WI38 (cell line): ENCODE results near the gene TMEM109.

ENCODE experiments used
- H3K4me3 ChIP-seq: 2 replicates; pipeline ENCODE4 v1.5.1; 2011; ENCODE audit warnings: low read depth, mild to moderate bottlenecking, control low read depth, low read length
- TF ChIP-seq, protein P1 (sequence below): IDR thresholded peaks from 2 replicates; pipeline ENCODE4 v1.5.1; 2012; ENCODE audit warnings: low read depth, mild to moderate bottlenecking, control low read depth, low read length

The TMEM109 gene

GRCh38 chr11:60874421-60875365 is 39.3 kb upstream of the TMEM109 start:
- TF ChIP-seq, protein P1, sequence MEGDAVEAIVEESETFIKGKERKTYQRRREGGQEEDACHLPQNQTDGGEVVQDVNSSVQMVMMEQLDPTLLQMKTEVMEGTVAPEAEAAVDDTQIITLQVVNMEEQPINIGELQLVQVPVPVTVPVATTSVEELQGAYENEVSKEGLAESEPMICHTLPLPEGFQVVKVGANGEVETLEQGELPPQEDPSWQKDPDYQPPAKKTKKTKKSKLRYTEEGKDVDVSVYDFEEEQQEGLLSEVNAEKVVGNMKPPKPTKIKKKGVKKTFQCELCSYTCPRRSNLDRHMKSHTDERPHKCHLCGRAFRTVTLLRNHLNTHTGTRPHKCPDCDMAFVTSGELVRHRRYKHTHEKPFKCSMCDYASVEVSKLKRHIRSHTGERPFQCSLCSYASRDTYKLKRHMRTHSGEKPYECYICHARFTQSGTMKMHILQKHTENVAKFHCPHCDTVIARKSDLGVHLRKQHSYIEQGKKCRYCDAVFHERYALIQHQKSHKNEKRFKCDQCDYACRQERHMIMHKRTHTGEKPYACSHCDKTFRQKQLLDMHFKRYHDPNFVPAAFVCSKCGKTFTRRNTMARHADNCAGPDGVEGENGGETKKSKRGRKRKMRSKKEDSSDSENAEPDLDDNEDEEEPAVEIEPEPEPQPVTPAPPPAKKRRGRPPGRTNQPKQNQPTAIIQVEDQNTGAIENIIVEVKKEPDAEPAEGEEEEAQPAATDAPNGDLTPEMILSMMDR: no peak
- no peak overlapping the region for H3K4me3 ChIP-seq

DNA sequence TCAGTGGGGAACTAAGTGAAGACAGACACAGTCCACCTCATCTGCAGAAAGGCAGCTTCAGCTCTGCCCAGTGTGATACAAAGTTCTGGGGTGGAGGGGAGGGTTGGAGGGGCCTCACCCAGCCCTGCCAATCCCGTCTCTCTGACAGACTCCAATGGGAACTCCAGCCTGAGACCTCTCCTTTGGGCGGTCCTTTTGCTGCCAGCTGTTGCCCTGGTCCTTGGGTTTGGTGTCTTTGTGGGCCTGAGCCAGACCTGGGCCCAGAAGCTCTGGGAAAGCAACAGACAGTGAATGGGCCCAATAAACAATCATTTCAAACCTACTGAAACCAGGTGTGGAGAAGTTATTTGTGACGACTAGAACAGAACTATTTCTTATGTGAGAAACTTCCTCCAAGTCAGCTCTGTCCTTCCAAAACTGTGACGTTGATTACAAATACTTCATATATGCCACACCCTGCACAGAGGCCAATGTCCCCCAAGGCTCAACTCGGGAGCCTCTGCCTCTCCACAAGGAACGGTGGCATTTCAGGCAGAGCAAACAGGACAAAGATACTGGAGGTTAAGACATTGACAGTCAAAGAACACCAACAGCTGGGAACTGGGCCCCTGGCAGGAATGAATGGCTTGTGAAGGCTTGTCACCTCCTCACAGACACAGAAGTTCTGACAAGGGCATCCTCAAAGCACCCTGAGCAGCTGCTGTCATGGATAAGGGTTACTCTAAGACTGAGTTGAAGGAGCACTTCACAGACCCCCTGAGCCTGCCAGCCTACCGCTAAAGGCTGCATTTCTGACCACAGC is 38.4 kb upstream of the TMEM109 start:
- TF ChIP-seq, protein P1: no peak
- no peak overlapping the region for H3K4me3 ChIP-seq

- H3K4me3 ChIP-seq: no peak overlapping the region
- TF ChIP-seq, protein P1: no peak
Observed at GRCh38 chr11:60876168-60876485, 37.8 kb upstream of the TMEM109 start.

DNA sequence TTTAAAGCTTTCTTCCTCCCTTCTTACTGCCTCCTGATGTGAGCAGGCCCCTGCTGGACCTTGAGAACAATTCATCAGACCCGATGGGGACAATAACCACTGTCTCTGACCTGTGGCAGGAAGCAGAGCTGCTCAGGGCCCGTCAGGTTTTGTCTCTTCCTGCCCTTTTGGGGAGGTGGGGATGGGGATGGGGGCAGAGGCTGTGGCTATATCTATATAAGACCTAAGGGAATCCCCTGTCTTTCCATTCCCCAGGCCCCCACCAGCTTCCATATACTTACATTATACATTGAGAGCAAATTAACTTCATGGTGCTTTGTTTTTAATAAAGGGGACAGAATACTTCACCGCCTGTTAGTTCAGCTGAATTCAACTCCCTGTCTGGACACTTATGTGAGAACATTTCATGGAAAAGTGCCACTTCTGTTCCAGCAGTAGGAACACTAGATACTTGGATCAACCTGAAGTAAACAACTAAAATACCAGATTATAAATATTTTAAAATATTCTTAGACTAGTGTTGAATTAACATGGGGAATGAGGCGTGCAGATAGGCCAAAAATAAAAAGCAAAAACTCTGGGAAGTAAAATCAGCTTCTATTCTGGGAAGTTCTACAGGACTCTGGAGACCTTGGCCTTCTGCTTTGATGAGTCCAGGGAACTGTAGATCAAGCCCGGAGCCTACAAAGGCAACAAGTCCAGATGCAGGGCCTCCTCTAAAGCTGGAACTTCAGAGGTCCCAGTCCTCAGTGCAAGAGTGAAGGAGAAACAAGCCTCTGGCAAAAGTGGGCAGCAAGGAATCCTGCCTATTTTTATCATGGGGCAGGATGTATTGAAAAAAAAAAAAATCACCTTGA is 35.5 kb upstream of the TMEM109 start:
- H3K4me3 ChIP-seq: no peak overlapping the region
- TF ChIP-seq, protein P1: no peak

GRCh38 chr11:60879104-60879503 is 34.9 kb upstream of the TMEM109 start:
- H3K4me3 ChIP-seq: no peak overlapping the region
- TF ChIP-seq, protein P1: no peak

- no peak overlapping the region for H3K4me3 ChIP-seq
- TF ChIP-seq, protein P1: no peak
Observed at GRCh38 chr11:60879971-60880588, 33.9 kb upstream of the TMEM109 start.
